Activated CD4-positive, alpha-beta T cell treated with anti-CD3 and anti-CD28 coated beads, Interleukin-2, Interleukin-4, amounts not matched to agents 100 ng/mL and 50 ng/mL, durations not matched to agents 16 hours and 8 hours (primary cell): Measurements from ENCODE around the gene CMC2.

Experiments
- DNase-seq: peaks from one replicate; pipeline ENCODE4 v3.0.0-alpha.2; 2020; ENCODE audit warnings: low spot score

Gene CMC2

GRCh38 chr16:80931801-80932707, 74.6 kb downstream of the CMC2 start:
- no peak for DNase-seq

DNA sequence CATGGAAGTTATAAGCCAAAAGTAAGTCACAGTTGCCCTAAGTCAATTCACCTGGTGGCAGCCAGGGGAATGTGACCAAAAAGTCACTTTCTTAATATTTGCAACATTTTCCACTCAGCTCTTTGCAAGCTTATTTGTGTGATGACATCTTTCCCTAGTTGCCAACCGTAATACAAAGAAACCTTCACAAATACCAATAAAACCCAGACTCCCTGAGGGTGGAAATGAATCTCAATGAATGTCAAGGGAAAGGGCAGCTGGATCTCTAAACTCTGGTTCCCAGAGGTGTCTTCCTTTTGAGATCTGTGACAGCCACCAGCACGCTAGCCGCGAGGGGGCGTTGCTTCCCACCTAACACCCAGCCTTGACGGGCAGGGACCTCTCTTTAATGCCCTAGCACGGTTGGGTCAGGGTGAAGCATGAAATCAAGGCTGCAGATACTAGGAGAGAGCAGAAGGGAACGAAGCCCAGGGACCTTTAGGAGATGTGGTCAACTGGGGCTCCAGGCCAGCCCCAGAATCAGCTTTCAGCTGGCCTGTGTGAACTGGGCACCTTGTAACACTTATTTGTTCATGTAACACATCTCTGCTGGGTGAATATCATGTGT, 82.2 kb downstream of the CMC2 start:
- peak; percentile 48 for DNase-seq

GRCh38 chr16:80923356-80923755, 83.3 kb downstream of the CMC2 start:
- no peak for DNase-seq
